HCT116 (cell line): ENCODE data around the gene C16orf74.

Source experiments
- CTCF ChIP-seq, 3 experiments: fragments of 200-600 bp in 1 of 3; sonication (generic) in 1 of 3; IDR thresholded peaks in 2 of 3; conservative IDR thresholded peaks in 1 of 3; 2 replicates each; pipeline ENCODE4 v1.5.1; 2012 to 2017; ENCODE audit warnings: low read depth in 2 of 3, low read length in 2 of 3, antibody characterized with exemption in 1 of 3, borderline replicate concordance in 1 of 3, control low read depth in 1 of 3, mild to moderate bottlenecking in 1 of 3, mixed read lengths in 1 of 3, mixed run types in 1 of 3, moderate library complexity in 1 of 3; ENCODE audit not compliant: insufficient read depth in 1 of 3
- EZH2 ChIP-seq: fragments of 200-600 bp; sonication (generic); IDR thresholded peaks from 2 replicates; pipeline ENCODE4 v1.6.1; 2017; ENCODE audit warnings: antibody characterized with exemption, mixed run types
- JUND ChIP-seq: IDR thresholded peaks from 2 replicates; pipeline ENCODE4 v1.6.1; 2012
- MAX ChIP-seq: IDR thresholded peaks from 2 replicates; pipeline ENCODE4 v1.6.1; 2012

GRCh38 chr16:85761861-85762260, 11.0 kb upstream of the C16orf74 start:
- TF ChIP-seq JUND (no peak), MAX (no peak), CTCF (IDR thresholded peaks at IDR 0.05 in 2 of 3, conservative IDR thresholded peaks at IDR 0.05 in 1 of 3; ENCODE audit: borderline replicate concordance in 1 of 3, insufficient read depth in 1 of 3, low read depth in 2 of 3, low read length in 2 of 3) (no peak), EZH2 (no peak)
